ENCODE measurements around the gene TTC16.

DNA sequence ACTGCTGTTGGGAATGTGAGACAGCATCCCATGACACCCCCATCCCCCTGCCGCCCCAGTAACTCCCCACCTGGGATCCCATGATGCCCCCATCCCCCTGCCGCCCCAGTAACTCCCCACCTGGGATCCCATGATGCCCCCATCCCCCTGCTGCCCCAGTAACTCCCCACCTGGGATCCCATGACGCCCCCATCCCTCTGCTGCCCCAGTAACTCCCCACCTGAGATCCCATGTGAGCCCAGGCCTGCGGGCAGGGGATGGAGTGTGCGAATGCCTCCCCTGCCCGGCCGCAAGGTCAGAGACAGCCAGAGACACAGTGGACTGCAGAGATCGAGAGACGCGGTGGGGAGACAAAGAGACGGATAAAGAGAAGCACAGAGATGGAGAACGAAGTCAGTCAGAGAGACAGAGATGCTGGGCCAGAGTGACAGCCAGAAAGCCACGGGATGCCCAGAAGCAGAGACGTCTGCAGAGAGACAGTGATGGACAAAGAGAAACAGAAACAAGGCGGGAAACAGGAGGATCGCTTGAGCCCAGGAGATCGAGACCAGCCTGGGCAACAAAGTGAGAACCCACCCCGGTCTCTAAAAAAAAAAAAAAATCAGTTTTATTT, 61.6 kb downstream of the TTC16 start:
- TF ChIP-seq GATA2 (IDR thresholded peaks at IDR 0.05; ENCODE audit: low read depth, low read length) (no peak), GATA3 (IDR thresholded peaks at IDR 0.05; ENCODE audit: low read depth, low read length) (no peak)
